Spleen (tissue), 7 donors: ENCODE data around the gene RSL1D1.

Experiments
- CTCF ChIP-seq, 11 experiments: fragments of 200-600 bp in 7 of 11; fragments of 450-650 bp in 4 of 11; sonication (generic) in 4 of 11; IDR thresholded peaks in 8 of 11; conservative IDR thresholded peaks in 3 of 11; 1 replicate in 7 of 11; 2 replicates in 4 of 11; pipeline versions ENCODE4 v1.4.0 to v1.8.0; 2016 to 2021; ENCODE audit warnings: antibody characterized with exemption in 11 of 11, inconsistent platforms in 4 of 11, mild to moderate bottlenecking in 1 of 11
- POLR2A ChIP-seq, 3 donors: fragments of 450-650 bp; IDR thresholded peaks; one replicate each; pipeline ENCODE4 v1.5.1; 2017; ENCODE audit warnings: antibody characterized with exemption in 3 of 3, mild to moderate bottlenecking in 1 of 3
- POLR2AphosphoS5 ChIP-seq, 3 donors: sonication (generic); formaldehyde crosslinking; IDR thresholded peaks; one replicate each; pipeline ENCODE4 v1.5.1; 2017; ENCODE audit warnings: antibody characterized with exemption in 3 of 3
- donor health status: DM: no; HTN: no; CAD: no; lungs with moderate emphysema.
- donor health status: DM: no; HTN: no; CAD: no.
- donor health status: DM: no; HTN: no; CAD: no.

GRCh38 chr16:11884035-11884434, 32.7 kb upstream of the RSL1D1 start:
- TF ChIP-seq POLR2A (IDR thresholded peaks at IDR 0.05) (no peak), CTCF (IDR thresholded peaks at IDR 0.05 in 8 of 11, conservative IDR thresholded peaks at IDR 0.05 in 3 of 11) (no peak), POLR2AphosphoS5 (IDR thresholded peaks at IDR 0.05) (no peak)
